ELF-1 (cell line): ENCODE results near the gene ZNF568.

Experiments
- DNase-seq: peaks from one replicate; pipeline ENCODE4 v3.0.0-alpha.2; 2016; ENCODE audit warnings: low read depth, low spot score

ZNF568 gene

DNA sequence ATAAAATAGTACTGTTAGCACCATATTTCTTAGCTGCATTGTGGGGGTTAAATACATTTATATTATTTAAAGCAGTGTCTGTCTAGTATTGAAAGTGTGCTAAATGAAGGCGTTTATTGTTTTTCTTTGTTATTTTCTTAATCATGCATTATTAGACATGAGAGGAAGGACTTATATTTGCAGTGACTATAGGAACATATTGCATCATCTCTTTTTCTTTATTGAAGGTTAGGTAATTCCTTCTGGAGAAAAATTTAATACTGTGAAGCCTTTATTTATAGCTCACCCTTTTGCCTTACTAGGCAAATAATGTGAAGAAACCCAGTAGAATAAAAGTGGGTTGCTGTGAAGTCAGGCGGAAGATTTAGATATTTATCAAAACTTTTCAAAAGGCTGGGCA lies 83.2 kb downstream of the ZNF568 start:
- no peak for DNase-seq

GRCh38 chr19:37007587-37008220 lies 91.6 kb downstream of the ZNF568 start:
- peak; percentile 86 for DNase-seq

DNA sequence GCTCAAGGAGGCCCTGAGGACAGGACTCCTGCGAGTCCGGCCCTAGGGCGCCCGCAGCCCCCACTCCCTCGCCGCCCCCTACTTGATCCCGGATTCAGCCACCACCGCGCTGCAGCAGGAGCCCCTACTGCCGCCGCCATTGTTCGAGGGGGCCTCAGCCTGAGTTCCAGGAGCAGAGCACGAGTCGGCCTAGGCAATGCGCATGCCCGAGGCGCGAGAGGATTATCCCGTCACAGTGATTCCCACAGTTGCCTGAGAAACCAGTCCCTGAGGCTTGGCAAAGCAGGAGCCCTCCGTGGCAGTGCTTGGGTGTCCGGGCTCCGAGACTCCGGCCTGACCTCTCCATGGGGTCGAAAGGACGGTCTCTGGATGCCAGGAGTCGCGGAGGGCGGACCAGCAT lies 93.7 kb downstream of the ZNF568 start:
- DNase-seq = no peak

GRCh38 chr19:37012093-37012745 lies 96.1 kb downstream of the ZNF568 start:
- DNase-seq = no peak

DNA sequence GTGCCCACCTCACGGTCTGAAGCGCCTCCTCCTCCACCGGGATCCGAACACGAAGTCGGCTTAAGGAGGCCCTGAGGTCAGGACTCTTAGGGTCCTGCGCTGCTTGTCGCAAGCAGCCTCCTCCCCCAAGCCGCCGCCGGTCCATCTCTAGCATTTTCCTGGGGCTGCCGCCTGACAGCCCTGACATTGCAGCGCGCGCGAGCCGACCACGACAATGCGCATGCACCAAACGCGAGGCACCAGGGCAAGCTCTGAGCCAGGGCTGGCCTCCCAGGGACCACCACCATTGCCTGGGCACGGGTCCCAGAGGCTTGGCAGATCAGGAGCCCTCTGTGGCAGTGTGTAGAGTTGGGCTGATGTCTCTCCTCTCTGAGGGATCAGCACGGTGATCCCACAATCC lies 98.3 kb downstream of the ZNF568 start:
- DNase-seq = no peak

DNA sequence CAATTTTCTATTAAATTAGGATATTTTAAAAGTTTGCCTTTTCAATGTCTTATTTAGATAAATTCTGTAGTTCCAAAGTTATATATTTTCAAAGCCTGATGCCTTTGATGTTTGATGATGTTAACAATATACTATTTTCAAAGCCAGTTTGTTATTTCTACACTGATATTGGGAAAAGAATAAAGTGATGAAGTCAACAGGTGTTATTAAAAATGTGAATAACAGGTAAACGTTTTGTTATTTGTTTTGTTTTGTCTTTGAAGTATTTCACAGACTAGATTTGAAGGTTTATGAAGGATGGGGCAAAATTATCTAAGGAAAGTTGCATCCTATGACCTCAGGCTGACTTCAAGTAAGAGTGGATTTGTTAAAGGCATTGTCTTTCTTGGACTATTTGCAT lies 129.0 kb downstream of the ZNF568 start:
- DNase-seq = no peak
